HUES6 (cell line): ENCODE data around the gene SNTG2.

Source experiments
- H3K27ac ChIP-seq: 2 replicates; pipeline ENCODE4 v1.7.0; 2013; ENCODE audit warnings: low read depth, mild to moderate bottlenecking, low read length, inconsistent platforms
- H3K27me3 ChIP-seq: 2 replicates; pipeline ENCODE4 v1.6.1; 2013; ENCODE audit warnings: low read length; ENCODE audit not compliant: control insufficient read depth, insufficient read depth
- H3K36me3 ChIP-seq: 2 replicates; pipeline ENCODE4 v1.6.1; 2013; ENCODE audit warnings: low read length; ENCODE audit not compliant: control insufficient read depth, insufficient read depth
- H3K4me1 ChIP-seq: 2 replicates; pipeline ENCODE4 v1.6.1; 2013; ENCODE audit warnings: low read length; ENCODE audit not compliant: control insufficient read depth, insufficient read depth
- H3K4me3 ChIP-seq: 2 replicates; pipeline ENCODE4 v1.5.1; 2013; ENCODE audit warnings: low read depth, low read length
- H3K9ac ChIP-seq: one replicate; pipeline ENCODE4 v1.6.1; 2013; ENCODE audit warnings: mild to moderate bottlenecking, low read length
- H3K9me3 ChIP-seq: 2 replicates; pipeline ENCODE4 v1.6.1; 2013; ENCODE audit warnings: low read depth, low read length; ENCODE audit not compliant: control insufficient read depth, insufficient read depth

Gene SNTG2

DNA sequence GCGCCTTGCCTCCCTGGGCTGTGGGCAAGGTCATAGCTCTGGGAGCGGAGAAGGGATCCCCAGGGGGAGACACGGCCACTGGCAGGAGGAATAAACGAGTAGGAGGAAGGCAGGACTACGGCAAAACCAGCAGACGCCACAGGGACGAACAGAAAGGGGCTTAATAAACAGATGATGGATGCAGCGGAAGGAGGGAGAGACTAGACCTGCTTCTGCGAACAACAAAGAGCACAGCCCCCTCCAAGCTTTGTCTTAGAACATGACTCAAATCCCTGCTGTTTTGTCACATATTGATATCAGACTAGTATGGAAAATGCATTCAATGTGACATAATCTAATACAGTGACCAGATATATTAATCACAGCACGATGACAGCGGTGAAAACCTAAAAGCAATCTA, 306.7 kb downstream of the SNTG2 start:
- H3K9ac ChIP-seq: no peak overlapping the region
- no peaks in the 10 kb centered on the region for H3K9me3 ChIP-seq
- H3K4me1 ChIP-seq: no peaks in the 10 kb centered on the region
- no peaks in the 10 kb centered on the region for H3K27me3 ChIP-seq
- no peak overlapping the region for H3K4me3 ChIP-seq
- no peaks in the 10 kb centered on the region for H3K36me3 ChIP-seq
- H3K27ac ChIP-seq: no peak overlapping the region

GRCh38 chr2:1259746-1260145, 309.1 kb downstream of the SNTG2 start:
- no peaks in the 10 kb centered on the region for H3K4me1 ChIP-seq
- H3K36me3 ChIP-seq: no peaks in the 10 kb centered on the region
- no peaks in the 10 kb centered on the region for H3K9me3 ChIP-seq
- H3K4me3 ChIP-seq: no peak overlapping the region
- no peaks in the 10 kb centered on the region for H3K27me3 ChIP-seq
- H3K9ac ChIP-seq: no peak overlapping the region
- no peak overlapping the region for H3K27ac ChIP-seq

- no peaks in the 10 kb centered on the region for H3K27me3 ChIP-seq
These were observed 312.0 kb downstream of the SNTG2 start for GRCh38 chr2:1262609-1263008.

DNA sequence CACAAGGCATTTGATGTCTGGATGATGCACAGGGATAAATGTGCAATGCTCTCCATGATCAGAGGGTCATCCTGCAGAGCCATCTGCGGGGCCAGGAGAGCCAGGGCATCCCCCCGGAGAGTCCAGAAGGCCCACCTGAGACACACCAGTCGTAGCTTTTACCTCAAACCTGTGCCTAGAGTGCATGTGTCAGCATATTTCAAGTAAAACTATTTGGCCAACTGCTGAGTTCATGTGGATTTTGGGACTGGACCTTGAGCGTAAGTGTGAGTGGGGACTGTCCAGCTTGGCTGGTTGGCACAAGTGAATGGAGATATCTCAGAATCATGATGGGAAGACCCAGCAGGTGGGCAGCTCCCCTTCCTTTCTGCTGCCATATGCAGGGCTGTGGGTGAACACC, 314.8 kb downstream of the SNTG2 start:
- H3K4me1 ChIP-seq: no peaks in the 10 kb centered on the region
- H3K27me3 ChIP-seq: no peaks in the 10 kb centered on the region
- H3K4me3 ChIP-seq: no peak overlapping the region
- no peak overlapping the region for H3K27ac ChIP-seq
- no peaks in the 10 kb centered on the region for H3K9me3 ChIP-seq
- no peaks in the 10 kb centered on the region for H3K36me3 ChIP-seq
- no peak overlapping the region for H3K9ac ChIP-seq

More at GRCh38 chr2:1262609-1263008, 312.0 kb downstream of the SNTG2 start:
- Histone ChIP-seq H3K9ac (no peak overlapping the region), H3K4me3 (no peak overlapping the region), H3K36me3 (no peaks in the 10 kb centered on the region), H3K4me1 (no peaks in the 10 kb centered on the region), H3K27ac (no peak overlapping the region), H3K9me3 (no peaks in the 10 kb centered on the region)

GRCh38 chr2:1266351-1266750, 315.7 kb downstream of the SNTG2 start:
- no peak overlapping the region for H3K9ac ChIP-seq
- no peaks in the 10 kb centered on the region for H3K36me3 ChIP-seq
- no peak overlapping the region for H3K27ac ChIP-seq
- H3K4me3 ChIP-seq: no peak overlapping the region
- H3K9me3 ChIP-seq: no peaks in the 10 kb centered on the region
- no peaks in the 10 kb centered on the region for H3K4me1 ChIP-seq
- H3K27me3 ChIP-seq: no peaks in the 10 kb centered on the region

- Histone ChIP-seq H3K4me1 (no peaks in the 10 kb centered on the region), H3K9ac (no peak overlapping the region), H3K4me3 (no peak overlapping the region), H3K36me3 (no peaks in the 10 kb centered on the region), H3K9me3 (no peaks in the 10 kb centered on the region), H3K27ac (no peak overlapping the region), H3K27me3 (no peaks in the 10 kb centered on the region)
These were observed 317.4 kb downstream of the SNTG2 start for GRCh38 chr2:1268034-1268433.

DNA sequence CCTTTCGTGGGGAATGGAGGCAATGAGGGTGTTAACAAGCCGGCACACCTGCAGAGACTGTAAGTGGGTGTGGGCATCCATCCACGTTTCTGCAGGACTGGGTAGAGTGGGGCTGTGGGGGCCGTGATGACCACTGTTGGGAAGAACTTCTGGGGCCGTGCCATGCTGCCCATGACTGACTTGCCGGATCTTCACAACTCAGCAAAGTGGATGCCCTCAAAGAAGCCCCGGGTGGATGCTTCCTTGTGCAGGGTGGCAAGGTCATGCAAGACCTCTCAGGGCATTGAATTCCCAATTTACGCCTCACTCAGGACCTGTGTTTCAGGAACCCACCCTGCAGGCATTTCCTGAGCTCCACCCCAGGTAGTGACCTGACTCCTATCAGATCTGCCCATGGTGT, 319.2 kb downstream of the SNTG2 start:
- Histone ChIP-seq H3K4me3 (no peak overlapping the region), H3K9ac (no peak overlapping the region), H3K27me3 (no peaks in the 10 kb centered on the region), H3K36me3 (no peaks in the 10 kb centered on the region), H3K27ac (no peak overlapping the region), H3K4me1 (no peaks in the 10 kb centered on the region), H3K9me3 (peaks cover 6% of the 10 kb centered on the region; the same call in 1 of the 2 replicates)

DNA sequence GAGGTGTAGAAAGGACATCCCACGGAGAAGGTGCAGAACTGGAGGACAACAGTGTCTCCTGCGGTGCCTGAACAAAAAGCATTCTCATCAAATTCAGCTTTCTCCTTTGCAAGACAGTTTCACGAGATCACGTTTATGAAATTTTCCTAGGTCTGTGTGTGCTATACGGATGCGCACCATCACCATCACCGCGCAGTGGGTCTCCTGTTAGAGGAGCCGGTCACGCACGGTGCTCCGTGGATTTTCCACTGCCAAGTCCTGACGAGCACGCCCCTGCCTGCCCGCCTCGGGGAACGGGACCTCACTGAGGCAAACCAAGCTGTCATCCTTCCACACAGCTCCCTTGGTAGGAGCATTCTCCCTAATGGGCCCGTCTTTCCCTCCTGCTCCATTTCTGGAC, 322.2 kb downstream of the SNTG2 start:
- Histone ChIP-seq H3K4me3 (no peak overlapping the region), H3K36me3 (no peaks in the 10 kb centered on the region), H3K9ac (no peak overlapping the region), H3K4me1 (no peaks in the 10 kb centered on the region), H3K27me3 (no peaks in the 10 kb centered on the region), H3K27ac (no peak overlapping the region), H3K9me3 (peaks cover 16% of the 10 kb centered on the region)

GRCh38 chr2:1277634-1278033, 327.0 kb downstream of the SNTG2 start:
- H3K27me3 ChIP-seq: no peaks in the 10 kb centered on the region
- H3K27ac ChIP-seq: no peak overlapping the region
- no peaks in the 10 kb centered on the region for H3K36me3 ChIP-seq
- H3K4me3 ChIP-seq: no peak overlapping the region
- no peak overlapping the region for H3K9ac ChIP-seq
- peaks cover 16% of the 10 kb centered on the region for H3K9me3 ChIP-seq
- H3K4me1 ChIP-seq: no peaks in the 10 kb centered on the region

DNA sequence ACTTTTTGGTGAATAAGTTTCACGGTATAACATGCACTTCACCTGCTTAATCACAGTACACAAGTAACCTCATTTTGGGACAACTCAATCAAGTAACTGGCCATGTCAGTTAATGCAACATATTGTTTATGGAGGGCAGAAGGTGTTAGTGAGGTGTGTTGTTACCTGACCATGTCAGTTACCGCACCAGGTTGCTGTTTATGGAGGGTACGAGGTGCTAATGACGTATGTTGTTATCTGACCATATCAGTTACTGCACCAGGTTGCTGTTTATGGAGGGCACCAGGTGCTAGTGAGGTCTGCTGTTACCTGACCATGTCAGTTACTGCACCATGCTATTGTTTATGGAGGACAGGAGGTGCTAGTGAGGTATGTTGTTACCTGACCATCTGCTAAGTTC, 327.5 kb downstream of the SNTG2 start:
- H3K9me3 ChIP-seq: peaks cover 16% of the 10 kb centered on the region
- no peaks in the 10 kb centered on the region for H3K36me3 ChIP-seq
- H3K4me1 ChIP-seq: no peaks in the 10 kb centered on the region
- H3K4me3 ChIP-seq: no peak overlapping the region
- H3K9ac ChIP-seq: no peak overlapping the region
- H3K27ac ChIP-seq: no peak overlapping the region
- no peaks in the 10 kb centered on the region for H3K27me3 ChIP-seq

DNA sequence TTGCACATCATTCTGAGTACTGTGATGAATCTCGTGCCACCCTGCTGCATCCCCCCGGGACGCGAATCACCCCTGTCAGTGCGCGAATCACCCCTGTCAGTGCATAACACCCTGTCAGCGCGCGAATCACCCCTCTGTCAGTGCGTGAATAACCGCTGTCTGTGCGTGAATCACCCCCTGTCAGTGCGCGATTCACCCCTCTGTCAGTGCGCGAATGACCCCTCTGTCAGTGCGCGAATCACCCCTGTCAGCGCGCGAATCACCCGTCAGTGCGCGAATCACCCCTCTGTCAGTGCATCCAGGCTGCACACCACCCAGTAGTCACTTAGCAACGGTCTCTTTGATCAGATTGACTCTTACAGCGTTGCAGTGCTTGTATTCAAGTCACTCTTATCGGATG, 328.2 kb downstream of the SNTG2 start:
- H3K9me3 ChIP-seq: peaks cover 16% of the 10 kb centered on the region
- H3K4me3 ChIP-seq: no peak overlapping the region
- no peaks in the 10 kb centered on the region for H3K27me3 ChIP-seq
- H3K9ac ChIP-seq: no peak overlapping the region
- H3K27ac ChIP-seq: no peak overlapping the region
- no peaks in the 10 kb centered on the region for H3K4me1 ChIP-seq
- no peaks in the 10 kb centered on the region for H3K36me3 ChIP-seq

DNA sequence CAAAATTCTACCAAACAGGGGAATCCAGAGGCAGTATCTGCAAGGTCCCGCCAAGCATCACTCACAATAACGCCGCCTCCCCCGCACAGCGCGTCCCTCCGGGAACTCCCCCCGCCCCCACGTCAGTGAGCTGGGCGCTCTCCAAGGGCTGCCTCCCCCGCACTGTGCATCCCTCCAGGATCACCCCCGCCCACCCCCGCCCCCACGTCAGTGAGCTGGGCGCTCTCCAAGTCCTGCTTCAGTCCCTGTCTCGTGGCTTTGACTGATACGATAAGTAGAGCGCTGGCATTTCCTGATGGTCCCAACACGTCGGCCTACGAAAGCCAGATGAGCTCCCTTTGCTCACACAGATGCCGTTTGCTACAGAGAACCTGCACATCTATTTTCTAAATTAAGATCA, 331.9 kb downstream of the SNTG2 start:
- H3K36me3 ChIP-seq: no peaks in the 10 kb centered on the region
- no peak overlapping the region for H3K27ac ChIP-seq
- no peaks in the 10 kb centered on the region for H3K4me1 ChIP-seq
- no peak overlapping the region for H3K9ac ChIP-seq
- no peaks in the 10 kb centered on the region for H3K27me3 ChIP-seq
- H3K4me3 ChIP-seq: no peak overlapping the region
- H3K9me3 ChIP-seq: no peaks in the 10 kb centered on the region
